Measurements from ENCODE around the gene OR52W1.
"Not testable (repeated sequence)": the region's sequence is repeated elsewhere in the genome, so short reads cannot be mapped to it uniquely, and the experiment has no call there.

The OR52W1 gene

DNA sequence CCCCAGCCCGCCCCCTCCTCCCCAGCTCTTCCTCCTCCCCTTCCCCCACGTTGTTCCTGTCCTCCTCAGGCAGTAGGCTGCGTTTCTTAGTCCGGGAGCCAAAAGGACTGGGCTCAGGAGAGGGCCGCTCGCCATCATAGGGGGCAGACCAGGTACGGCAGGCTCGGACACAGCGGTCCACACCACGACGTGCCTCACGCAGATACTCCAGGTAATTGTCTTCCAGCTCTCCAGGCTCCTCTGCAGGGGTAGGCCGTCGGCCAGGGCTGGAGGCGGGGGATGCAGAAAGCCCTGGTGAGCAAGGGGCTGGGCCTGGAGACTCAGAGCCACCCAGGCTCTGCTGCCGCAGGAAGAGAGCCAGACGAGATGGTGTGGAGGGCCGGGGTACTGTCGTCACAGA, 18.7 kb downstream of the OR52W1 start:
- no peak for DNase-seq (ENCODE audit: low read depth, low spot score)

DNA sequence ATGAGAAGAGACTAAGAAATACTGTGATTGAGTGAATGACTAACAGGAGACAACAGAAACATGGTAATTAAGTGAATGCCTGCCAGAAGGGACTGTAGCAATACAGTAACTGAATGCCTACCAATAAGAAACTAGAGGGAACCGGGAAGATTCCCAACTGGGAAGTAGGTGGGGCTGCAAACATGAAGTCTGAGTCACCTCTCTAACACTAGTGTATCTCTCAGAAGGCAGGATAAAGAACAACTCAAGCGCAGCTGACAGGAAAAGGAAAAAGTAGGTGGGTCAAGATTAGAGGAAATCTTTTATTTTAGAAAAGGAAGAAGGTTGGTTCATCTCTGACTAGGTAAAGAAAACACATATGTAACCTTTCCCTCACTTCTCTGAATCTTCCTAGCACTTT, 20.3 kb downstream of the OR52W1 start:
- peak; percentile 82 for DNase-seq (ENCODE audit: low read depth, low spot score)

DNA sequence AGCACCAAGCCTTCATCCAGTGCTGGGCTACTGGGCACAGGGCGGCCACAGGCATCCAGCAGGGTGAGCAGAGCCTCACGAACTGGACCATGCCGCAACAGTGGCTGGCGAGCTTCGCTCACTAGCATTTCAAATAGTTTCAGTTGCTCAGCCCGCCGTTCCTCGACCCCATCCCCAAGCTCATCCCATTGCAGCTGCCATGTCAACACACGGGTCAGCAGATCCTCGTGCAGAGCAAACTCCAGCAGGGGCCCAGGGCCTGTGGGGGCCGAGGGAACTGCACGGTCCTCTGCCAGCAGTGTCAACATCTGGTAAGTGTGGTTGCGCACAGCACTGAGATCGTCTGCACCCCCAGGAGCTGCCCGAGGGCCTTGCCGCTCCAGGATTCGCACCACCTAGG, 24.8 kb downstream of the OR52W1 start:
- no peak for DNase-seq (ENCODE audit: low read depth, low spot score)

DNA sequence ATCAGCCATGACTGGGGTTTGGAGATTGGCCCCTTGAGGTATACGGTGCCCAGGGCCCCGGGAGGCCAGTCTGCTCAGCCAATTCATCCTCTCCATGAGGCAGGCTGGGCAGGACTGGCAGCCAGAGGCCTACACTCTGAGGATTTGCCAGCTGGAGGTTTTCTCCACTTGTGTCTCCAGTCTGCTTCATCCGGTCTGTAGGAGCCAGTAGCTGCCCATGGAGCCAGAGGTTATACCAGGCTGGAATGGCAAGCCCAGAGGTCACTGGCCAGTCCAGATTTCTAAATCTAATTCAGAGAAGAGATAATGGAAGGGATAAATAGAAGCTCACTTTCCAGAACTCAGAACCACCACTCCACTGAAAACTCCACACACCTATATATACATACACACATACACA, 25.4 kb downstream of the OR52W1 start:
- DNase-seq (ENCODE audit: low read depth, low spot score): no peak

DNA sequence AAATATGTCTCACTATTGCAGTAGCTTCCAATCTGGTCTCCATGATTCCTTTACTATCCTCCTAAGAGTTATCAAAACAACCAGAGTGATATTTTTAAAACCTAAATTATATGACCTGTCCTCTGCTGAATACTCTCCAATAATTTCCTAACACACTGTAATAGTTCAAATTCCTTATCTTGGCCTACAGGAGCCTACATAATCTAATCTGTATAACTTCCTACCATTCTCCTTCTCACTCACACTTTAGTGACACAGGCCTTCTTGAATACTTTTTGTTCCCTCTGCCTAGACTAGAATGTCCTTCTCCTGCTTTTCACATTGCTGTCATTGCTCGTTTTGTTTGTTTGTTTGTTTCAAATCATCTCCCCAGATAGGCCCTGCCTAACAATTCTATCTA, 26.0 kb downstream of the OR52W1 start:
- no peak for DNase-seq (ENCODE audit: low read depth, low spot score)

DNA sequence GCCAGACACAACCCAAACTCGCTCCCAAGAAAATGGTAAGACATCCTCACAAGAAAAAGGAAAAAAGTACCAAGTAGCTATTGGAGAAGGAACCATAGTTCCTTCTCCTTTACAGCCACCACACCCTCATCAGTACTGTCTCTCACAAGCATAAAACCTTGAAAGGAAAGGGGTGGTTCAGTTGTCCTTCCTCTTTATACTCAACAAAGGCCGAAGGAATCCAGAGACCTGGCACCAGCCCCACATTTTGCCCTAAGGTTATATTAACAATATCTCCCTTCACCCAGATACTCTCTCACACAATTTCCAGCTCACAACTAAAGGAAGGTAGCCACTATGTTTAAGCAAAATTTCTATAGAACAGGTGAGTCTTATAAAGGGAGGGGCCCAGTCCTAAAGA, 26.9 kb downstream of the OR52W1 start:
- no peak for DNase-seq (ENCODE audit: low read depth, low spot score)

DNA sequence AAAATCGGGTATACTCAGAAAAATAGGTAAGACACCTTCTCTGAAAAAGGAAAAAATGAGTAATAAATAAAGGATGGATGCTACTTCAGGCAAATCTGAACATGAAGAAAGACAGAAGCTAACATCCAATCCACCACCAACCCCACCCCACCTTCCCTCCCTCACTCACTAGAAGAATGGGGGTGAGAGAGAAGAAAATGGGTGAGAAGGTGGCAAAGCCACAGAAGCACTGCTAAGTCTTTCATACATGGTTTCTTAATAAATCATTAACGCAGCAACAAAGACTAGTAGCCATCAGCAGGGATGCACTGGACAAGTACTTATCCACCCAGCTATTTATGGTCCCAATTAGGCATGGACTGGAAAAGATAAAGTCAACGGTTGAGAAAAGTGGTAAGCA, 29.5 kb downstream of the OR52W1 start:
- no peak for DNase-seq (ENCODE audit: low read depth, low spot score)

DNA sequence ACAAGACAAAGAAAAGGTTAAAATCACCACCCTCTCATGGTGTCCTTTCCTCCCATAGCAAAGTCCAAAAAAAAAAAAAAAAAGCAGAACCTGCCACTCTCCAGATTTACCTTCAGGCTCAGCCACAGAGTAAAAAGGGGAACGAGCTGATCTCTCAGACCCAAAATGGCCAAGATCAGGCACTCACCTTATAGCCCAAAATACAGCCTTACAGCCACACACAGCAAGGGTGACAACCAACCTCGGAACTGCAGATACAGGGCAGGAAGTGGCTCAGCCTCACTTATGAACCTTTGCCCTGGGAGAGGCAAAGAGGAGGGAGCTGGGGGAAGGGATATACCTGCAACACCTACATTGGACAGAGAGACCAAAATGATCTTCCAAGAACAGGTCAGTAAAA, 30.9 kb downstream of the OR52W1 start:
- no peak for DNase-seq (ENCODE audit: low read depth, low spot score)

DNA sequence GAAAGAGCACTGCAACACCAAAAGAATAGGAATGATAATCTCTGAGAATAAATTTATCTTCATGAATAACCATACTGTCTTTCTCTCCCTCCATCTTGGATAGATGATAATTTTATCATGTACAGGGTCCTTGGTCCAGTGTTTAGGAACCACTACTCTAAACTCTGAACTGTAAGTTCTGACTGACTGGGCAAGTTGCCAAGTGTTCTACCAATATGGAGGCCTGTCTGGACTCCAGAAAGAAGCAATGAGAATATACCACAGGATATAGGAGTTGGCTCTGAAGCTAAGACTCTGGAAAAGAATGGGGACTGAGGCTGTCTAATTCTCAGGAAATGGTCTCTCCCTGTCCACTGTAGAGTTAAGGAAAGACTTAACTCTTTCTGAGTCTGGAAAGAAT, 33.9 kb downstream of the OR52W1 start:
- DNase-seq (ENCODE audit: low read depth, low spot score): no peak

DNA sequence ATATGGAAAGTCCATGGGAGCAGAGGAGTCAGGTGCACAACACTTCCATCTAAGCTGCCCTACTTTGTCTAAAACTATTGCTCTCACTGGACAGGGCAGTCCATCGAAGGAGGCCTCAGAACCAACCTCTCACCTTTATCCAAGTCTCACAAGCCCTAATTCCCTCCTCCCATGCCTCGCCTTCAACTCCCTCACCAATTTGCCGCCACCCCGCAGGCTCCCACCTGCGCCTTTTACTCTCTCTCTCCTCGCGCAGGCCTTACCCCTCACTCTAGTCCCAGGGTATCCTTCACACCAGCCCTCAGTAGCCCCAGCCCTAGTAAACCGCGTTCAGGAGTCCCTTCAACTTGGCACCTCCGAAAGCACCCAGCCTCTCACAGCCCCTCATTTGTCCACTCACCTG, 35.0 kb downstream of the OR52W1 start:
- DNase-seq (ENCODE audit: low read depth, low spot score): no peak

DNA sequence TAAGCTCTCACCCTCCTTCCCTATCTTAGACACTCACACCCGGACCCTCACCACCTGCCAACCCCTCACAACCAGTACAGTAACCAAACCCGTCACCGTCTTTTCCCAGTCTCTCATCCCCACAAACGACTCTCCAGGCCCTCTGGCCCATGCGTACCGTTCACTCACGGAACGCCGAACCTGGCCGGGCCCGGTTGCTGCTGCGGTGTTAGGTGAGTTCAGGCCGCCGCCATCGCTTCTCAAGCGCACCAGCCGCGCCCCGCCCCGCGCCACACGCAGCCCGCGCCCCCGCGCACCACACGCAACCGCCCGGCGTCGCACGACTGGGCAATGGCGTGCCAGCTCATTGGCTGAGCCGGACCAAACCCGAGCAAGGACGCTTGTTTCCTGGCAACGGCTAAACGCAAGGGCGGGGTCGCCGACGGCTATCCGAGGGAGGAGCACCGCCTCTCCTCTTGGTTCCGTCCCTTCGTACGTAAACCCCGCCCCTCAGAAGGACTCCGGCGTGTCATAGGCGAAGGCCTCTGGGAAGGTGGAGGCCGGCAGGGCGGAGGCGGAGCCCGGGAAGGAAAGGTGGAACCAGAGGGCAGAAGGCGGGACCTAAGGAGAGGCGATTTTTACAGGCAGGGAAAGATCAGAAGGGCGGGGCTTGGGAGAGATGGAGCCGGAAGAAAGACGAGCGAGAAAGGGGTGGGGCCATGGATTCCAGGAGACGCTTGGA, 35.5 kb downstream of the OR52W1 start, which contains the start of gene FHIP1B:
Gene FHIP1B (minus strand): TSS at position 250 of the 721 bp plus-strand sequence. CDS start 10,120 bp downstream, outside the sequence.
- peak; percentile 100 for DNase-seq (ENCODE audit: low read depth, low spot score)

DNA sequence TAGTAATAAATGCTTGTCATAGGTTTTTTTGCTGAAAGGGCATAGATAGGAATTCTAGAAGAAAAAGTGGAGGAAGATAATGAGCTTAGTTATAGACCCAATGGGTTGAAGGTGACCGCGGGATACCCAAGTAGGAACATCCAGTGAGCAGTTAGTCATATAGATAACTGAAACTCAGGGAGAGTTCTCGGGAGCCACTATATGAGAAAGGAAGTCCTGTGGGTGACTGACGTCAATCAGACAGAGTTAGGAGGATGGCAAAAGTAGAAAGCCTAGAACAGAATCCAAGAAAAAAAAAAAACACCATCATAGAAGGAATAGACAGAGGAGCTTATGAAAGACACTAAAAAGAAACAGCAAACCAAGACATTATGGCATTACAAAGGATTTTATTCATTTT, 38.2 kb downstream of the OR52W1 start:
- no peak for DNase-seq (ENCODE audit: low read depth, low spot score)

DNA sequence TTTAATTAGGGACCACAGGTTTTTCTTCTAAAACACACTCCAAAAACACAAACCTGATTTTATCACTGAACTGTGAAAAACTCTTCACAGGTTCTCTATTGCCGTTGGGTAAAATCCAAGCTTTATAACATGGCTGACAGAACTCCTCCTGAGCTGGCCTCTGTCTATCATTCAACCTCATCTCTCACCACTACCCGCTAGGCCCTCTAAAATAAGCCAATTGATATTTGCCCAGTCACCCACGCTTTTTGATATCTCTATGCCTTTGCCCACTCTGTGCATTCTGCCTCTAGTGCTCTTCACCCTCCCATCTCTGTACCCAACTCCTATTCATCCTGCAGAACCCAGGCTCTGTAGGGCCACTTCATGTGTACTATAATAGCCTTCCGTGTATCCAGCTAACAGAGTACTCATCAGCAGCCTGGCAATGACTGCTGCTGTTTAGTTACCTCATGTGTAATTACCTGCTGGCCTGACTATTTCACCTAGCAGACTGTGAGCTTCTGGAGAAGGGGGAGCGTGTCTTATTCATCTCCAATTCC, 38.8 kb downstream of the OR52W1 start:
- DNase-seq (ENCODE audit: low read depth, low spot score): no peak

DNA sequence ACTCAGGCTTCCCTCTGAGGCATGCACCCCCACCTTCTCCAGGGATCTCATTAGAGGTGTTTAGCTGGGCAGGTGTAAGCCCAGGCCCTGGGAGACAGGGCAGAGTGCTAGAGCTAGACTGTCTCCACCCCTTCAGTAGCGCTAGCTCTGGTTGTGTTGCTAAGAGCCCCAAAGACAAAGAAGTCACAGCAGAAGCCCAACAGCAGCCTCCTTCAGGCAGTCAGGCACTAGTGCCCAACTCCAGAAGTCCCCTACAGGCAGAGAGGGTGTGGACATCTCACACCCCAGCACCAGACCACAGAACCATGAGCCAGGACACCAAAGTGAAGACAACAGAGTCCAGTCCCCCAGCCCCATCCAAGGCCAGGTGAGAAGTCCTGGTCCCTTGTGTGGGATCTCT, 39.9 kb downstream of the OR52W1 start, which contains the start of gene CNGA4:
Gene CNGA4 (plus strand): TSS at position 188 of the 400 bp plus-strand sequence. CDS start 118 bp downstream, at position 306.
- DNase-seq (ENCODE audit: low read depth, low spot score): no peak

DNA sequence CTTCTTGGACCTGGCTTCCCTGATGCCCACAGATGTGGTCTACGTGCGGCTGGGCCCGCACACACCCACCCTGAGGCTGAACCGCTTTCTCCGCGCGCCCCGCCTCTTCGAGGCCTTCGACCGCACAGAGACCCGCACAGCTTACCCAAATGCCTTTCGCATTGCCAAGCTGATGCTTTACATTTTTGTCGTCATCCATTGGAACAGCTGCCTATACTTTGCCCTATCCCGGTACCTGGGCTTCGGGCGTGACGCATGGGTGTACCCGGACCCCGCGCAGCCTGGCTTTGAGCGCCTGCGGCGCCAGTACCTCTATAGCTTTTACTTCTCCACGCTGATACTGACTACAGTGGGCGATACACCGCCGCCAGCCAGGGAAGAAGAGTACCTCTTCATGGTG, 41.1 kb downstream of the OR52W1 start:
- DNase-seq (ENCODE audit: low read depth, low spot score): no peak

DNA sequence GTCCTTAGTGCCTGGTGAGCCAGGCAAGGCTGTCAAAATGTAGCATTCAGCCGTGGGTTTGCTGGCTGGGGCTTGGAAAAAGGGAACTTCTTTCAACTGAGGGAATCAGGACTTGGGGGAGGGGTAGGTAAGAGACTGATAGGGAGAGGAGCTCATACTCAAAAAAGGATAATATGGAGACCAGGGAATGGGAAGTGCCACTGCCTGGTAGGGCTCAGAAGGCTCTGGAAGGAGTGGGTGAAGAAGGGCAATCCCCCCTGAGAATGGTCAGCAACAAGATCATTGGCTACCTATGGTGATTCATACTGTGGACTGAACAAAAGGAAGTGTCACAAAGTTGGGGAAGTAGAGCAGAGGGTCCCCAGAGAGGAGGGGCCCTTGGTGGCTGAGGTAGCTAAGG, 41.8 kb downstream of the OR52W1 start:
- no peak for DNase-seq (ENCODE audit: low read depth, low spot score)

DNA sequence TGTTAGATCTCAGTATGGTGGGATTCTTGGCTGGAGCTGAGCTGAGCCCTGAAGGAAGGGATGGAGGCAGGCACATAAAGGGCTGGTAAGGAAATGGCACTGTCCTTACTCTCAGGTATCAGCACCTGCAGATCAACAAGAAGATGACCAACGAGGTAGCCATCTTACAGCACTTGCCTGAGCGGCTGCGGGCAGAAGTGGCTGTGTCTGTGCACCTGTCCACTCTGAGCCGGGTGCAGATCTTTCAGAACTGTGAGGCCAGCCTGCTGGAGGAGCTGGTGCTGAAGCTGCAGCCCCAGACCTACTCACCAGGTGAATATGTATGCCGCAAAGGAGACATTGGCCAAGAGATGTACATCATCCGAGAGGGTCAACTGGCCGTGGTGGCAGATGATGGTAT, 42.3 kb downstream of the OR52W1 start:
- DNase-seq (ENCODE audit: low read depth, low spot score): no peak

DNA sequence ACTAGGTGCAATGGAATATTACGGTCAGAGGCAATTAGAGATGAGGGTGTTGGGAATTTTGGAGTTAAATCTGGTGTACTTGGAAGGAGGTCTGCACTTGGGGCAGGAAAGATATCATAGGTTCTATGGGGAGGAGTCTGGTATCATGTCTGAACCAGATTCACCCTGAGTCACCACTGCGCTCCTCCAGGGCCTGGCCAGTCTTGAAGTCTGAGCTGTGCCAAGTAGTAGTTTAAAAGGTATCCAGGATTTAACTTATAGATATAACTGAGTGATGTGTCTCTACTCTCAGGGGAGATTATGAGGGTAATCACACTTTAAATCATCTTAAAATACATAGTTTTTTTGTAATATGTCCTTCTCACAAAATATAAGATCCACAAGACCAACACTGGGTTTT, 46.5 kb downstream of the OR52W1 start:
- no peak for DNase-seq (ENCODE audit: low read depth, low spot score)

DNA sequence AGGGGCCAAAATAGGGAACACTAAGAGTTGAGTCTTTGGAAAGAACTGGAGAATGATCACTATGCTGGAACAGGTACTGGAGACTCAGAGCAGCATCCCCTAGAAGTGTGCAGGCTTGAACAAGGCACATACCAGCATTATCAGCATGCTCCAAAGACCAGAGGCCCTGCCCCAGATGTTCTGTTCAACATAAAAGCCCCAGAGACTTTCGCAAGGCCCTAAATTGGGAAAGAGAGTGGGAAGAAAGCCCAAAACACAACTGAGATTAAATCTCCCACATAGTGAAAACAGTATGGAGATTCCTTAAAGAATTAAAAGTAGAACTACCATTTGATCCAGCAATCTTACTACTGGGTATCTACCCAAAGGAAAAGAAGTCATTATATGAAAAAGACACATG, 49.2 kb downstream of the OR52W1 start:
- no peak for DNase-seq (ENCODE audit: low read depth, low spot score)

DNA sequence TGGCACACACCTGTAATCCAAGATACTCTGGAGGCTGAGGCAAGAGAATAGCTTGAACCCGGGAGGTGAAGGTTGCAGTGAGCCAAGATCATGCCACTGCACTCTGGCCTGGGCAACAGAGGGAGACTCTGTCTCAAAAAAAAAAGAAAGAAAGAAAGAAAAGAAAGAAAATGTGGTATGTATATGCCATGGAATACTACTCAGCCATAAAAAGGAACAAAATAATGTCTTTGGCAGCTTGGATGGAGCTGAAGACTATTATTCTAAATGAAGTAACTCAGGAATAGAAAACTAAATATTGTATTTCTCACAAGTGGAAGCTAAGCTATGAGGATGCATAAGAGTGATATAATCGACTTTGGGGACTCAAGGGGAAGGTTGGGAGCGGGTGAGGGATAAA, 49.9 kb downstream of the OR52W1 start:
- not testable (repeated sequence) for DNase-seq (ENCODE audit: low read depth, low spot score)

Measured in astrocyte of the hippocampus (primary cell).